Esophagus muscularis mucosa (tissue), 4 donors: ENCODE measurements around the gene CST1.

Experiments used
- EP300 ChIP-seq: sonication (generic); formaldehyde crosslinking; IDR thresholded peaks from one replicate; pipeline ENCODE4 v1.6.1; 2017; ENCODE audit warnings: antibody characterized with exemption
- POLR2A ChIP-seq: fragments of 450-650 bp; IDR thresholded peaks from one replicate; pipeline ENCODE4 v1.6.1; 2017; ENCODE audit warnings: antibody characterized with exemption, moderate library complexity, mild to moderate bottlenecking, low read depth
- POLR2AphosphoS5 ChIP-seq, 2 donors: sonication (generic); formaldehyde crosslinking; IDR thresholded peaks; one replicate each; pipeline ENCODE4 v1.6.1; 2017; ENCODE audit warnings: antibody characterized with exemption in 2 of 2
- TF ChIP-seq, protein P1 (sequence below), 3 experiments: fragments of 200-600 bp in 2 of 3; fragments of 450-650 bp in 1 of 3; sonication (generic) in 2 of 3; IDR thresholded peaks; one replicate each; pipeline ENCODE4 v1.5.1; 2017 to 2019; ENCODE audit warnings: antibody characterized with exemption in 3 of 3, mild to moderate bottlenecking in 2 of 3, moderate library complexity in 1 of 3

GRCh38 chr20:23759306-23759940, 8.7 kb upstream of the CST1 start:
- TF ChIP-seq, protein P1, sequence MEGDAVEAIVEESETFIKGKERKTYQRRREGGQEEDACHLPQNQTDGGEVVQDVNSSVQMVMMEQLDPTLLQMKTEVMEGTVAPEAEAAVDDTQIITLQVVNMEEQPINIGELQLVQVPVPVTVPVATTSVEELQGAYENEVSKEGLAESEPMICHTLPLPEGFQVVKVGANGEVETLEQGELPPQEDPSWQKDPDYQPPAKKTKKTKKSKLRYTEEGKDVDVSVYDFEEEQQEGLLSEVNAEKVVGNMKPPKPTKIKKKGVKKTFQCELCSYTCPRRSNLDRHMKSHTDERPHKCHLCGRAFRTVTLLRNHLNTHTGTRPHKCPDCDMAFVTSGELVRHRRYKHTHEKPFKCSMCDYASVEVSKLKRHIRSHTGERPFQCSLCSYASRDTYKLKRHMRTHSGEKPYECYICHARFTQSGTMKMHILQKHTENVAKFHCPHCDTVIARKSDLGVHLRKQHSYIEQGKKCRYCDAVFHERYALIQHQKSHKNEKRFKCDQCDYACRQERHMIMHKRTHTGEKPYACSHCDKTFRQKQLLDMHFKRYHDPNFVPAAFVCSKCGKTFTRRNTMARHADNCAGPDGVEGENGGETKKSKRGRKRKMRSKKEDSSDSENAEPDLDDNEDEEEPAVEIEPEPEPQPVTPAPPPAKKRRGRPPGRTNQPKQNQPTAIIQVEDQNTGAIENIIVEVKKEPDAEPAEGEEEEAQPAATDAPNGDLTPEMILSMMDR (IDR thresholded peaks at IDR 0.05) = no peak
- TF ChIP-seq EP300 (no peak), POLR2AphosphoS5 (IDR thresholded peaks at IDR 0.05) (no peak), POLR2A (no peak)
